HepG2 (cell line): ENCODE results near the gene LY6G5B. TPM values are rescaled to one million over a fixed set of nuclear protein-coding genes. Genes with fewer than 3 reads are reported as not detected.
A peak's percentile ranks its signal among the peaks of the same experiment; 100 is the strongest.

ENCODE experiments used
- ELF3 ChIP-seq: IDR thresholded peaks from 2 replicates; pipeline ENCODE4 v1.6.1; 2016; ENCODE audit warnings: missing genetic modification reagents, missing compliant biosample characterization
- FOSL2 ChIP-seq: sonication (generic); formaldehyde crosslinking; IDR thresholded peaks from 2 replicates; pipeline ENCODE4 v1.4.0; 2020; ENCODE audit warnings: missing genetic modification reagents
- GTF2F1 ChIP-seq: fragments of 150-350 bp; IDR thresholded peaks from 2 replicates; pipeline ENCODE4 v1.6.1; 2014; ENCODE audit warnings: low read length
- KDM1A ChIP-seq: IDR thresholded peaks from 2 replicates; pipeline ENCODE4 v1.6.1; 2016; ENCODE audit warnings: missing compliant biosample characterization
- NR2C2 ChIP-seq: sonication (generic); formaldehyde crosslinking; IDR thresholded peaks from 2 replicates; pipeline ENCODE4 v1.4.0; 2020; ENCODE audit warnings: missing genetic modification reagents, mild to moderate bottlenecking, moderate library complexity, borderline replicate concordance
- NRL ChIP-seq: sonication (generic); formaldehyde crosslinking; IDR thresholded peaks from 2 replicates; pipeline ENCODE4 v1.5.0; 2020; ENCODE audit warnings: missing genetic modification reagents, mild to moderate bottlenecking, moderate library complexity, borderline replicate concordance
- PHB2 ChIP-seq: fragments of 450-650 bp; IDR thresholded peaks from 2 replicates; pipeline ENCODE4 v1.6.1; 2018; ENCODE audit not compliant: partially characterized antibody
- RBM39 ChIP-seq: fragments of 200-400 bp; formaldehyde crosslinking; IDR thresholded peaks from one replicate; pipeline ENCODE4 v1.6.1; 2018; ENCODE audit warnings: antibody characterized with exemption, mild to moderate bottlenecking, low read depth, low read length; ENCODE audit not compliant: poor library complexity, severe bottlenecking
- REL ChIP-seq: sonication (generic); formaldehyde crosslinking; conservative IDR thresholded peaks from 2 replicates; pipeline ENCODE4 v1.8.0; 2022; ENCODE audit warnings: mild to moderate bottlenecking, missing genetic modification reagents, moderate library complexity
- SOX6 ChIP-seq, 2 experiments: fragments of 450-650 bp in 1 of 2; sonication (generic) in 1 of 2; formaldehyde crosslinking in 1 of 2; IDR thresholded peaks; 2 replicates each; pipeline versions ENCODE4 v1.4.0 to v1.6.1; 2017 to 2020; ENCODE audit warnings: antibody characterized with exemption in 1 of 2, mild to moderate bottlenecking in 1 of 2, missing genetic modification reagents in 1 of 2
- TEAD2 ChIP-seq: sonication (generic); formaldehyde crosslinking; IDR thresholded peaks from 2 replicates; pipeline ENCODE4 v1.9.0; 2021; ENCODE audit warnings: missing genetic modification reagents
- TOE1 ChIP-seq: sonication (generic); formaldehyde crosslinking; IDR thresholded peaks from 2 replicates; pipeline ENCODE4 v1.4.0; 2020; ENCODE audit warnings: mild to moderate bottlenecking, missing genetic modification reagents
- ZFP41 ChIP-seq: sonication (generic); formaldehyde crosslinking; IDR thresholded peaks from 2 replicates; pipeline ENCODE4 v1.4.0; 2020; ENCODE audit warnings: mild to moderate bottlenecking, missing genetic modification reagents, borderline replicate concordance
- ZNF296 ChIP-seq: sonication (generic); formaldehyde crosslinking; conservative IDR thresholded peaks from 2 replicates; pipeline ENCODE4 v1.5.0; 2020; ENCODE audit warnings: mild to moderate bottlenecking, missing genetic modification reagents
- ZNF644 ChIP-seq: IDR thresholded peaks from 2 replicates; pipeline ENCODE4 v1.6.1; 2016; ENCODE audit warnings: low read depth
- polyA plus RNA-seq, 8 experiments: library from polyadenylated mRNA; depleted of rRNA in 3 of 8; stranded (reverse) in 7 of 8; unstranded in 1 of 8; fragments of >200 nt; fragmentation: Illumina TruSeq in 4 of 8; extraction: Trizol in 4 of 8; gene quantifications; 2 replicates each; pipeline versions ENCODE4 v1.2.1 to v1.2.3, GENCODE V29; 2011 to 2016; ENCODE audit warnings: low read depth in 4 of 8, missing spikeins in 1 of 8, mixed read lengths in 1 of 8; ENCODE audit not compliant: insufficient read depth in 1 of 8
- total RNA-seq, 5 experiments: library from RNA; depleted of rRNA; stranded (reverse); fragments of >200 nt; fragmentation: Illumina TruSeq; extraction: Trizol; gene quantifications; 2 replicates each; pipeline ENCODE4 v1.2.3, GENCODE V29; 2016; ENCODE audit warnings: low read depth in 1 of 5
- TF ChIP-seq, protein P1 (sequence below): fragments of 450-650 bp; IDR thresholded peaks from 2 replicates; pipeline ENCODE4 v1.6.1; 2017; ENCODE audit warnings: mild to moderate bottlenecking
- TF ChIP-seq, protein P2 (sequence below): sonication (generic); formaldehyde crosslinking; IDR thresholded peaks from 2 replicates; pipeline ENCODE4 v1.4.0; 2020; ENCODE audit warnings: mild to moderate bottlenecking, missing genetic modification reagents
- TF ChIP-seq, protein P3 (sequence below): sonication (generic); formaldehyde crosslinking; conservative IDR thresholded peaks from 2 replicates; pipeline ENCODE4 v1.8.0; 2022; ENCODE audit warnings: low read depth, missing genetic modification reagents
- TF ChIP-seq, protein P4 (sequence below): sonication (generic); formaldehyde crosslinking; IDR thresholded peaks from 2 replicates; pipeline ENCODE4 v1.5.0; 2020; ENCODE audit warnings: missing genetic modification reagents
- TF ChIP-seq, protein P5 (sequence below): sonication (generic); formaldehyde crosslinking; IDR thresholded peaks from 2 replicates; pipeline ENCODE4 v1.4.0; 2020; ENCODE audit warnings: missing genetic modification reagents

LY6G5B gene
- total and polyA plus RNA-seq, 2 of the 13 experiments (the other 11 are each of a cell fraction or from before 2014, with no cell fraction given), result 7.8 to 15.7 TPM

DNA sequence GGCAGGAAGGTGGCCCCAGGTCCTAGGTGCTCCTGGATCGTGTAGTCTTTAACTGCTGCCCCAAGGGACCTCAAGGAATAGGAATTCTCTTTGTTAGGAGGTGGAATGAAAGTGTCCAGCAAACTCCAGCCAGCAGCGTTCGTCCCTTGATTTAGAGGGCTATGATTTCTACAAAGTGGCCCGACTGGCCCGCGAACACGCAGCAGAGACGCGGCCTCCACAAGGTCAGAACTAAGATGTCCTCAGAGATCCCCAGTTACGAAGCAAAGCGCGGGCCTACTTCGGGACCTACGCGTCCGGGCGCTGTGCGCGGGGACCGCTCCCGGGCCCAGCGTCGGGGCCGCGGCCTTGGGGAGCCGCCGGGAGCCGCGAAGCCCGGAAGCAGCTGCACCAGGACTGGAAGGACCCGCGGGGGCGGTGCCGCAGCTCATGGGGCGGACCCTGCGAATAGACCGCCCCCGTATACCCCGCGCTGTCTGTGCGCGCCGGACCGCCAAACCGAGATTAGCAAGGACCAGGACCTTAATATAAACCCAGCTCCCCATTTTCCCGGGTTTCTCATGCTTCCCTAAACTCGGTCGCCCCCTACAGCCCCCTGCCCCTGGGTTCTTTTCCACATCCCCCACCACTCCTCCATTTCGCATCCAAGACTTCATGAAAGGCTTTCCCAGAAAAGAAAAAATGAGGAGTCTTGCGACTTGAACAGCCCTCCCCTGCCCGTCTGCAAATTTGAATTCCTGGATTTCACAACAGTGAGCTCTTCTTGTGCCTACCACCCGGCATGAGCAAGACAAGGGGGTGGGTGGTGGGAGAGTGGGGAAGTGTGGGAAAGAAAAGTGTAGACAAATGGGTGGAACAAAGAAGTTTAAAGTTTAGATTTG lies 9.2 kb upstream of the LY6G5B start, which contains the start of gene C6orf47 (continued):
- TF ChIP-seq, protein P1, sequence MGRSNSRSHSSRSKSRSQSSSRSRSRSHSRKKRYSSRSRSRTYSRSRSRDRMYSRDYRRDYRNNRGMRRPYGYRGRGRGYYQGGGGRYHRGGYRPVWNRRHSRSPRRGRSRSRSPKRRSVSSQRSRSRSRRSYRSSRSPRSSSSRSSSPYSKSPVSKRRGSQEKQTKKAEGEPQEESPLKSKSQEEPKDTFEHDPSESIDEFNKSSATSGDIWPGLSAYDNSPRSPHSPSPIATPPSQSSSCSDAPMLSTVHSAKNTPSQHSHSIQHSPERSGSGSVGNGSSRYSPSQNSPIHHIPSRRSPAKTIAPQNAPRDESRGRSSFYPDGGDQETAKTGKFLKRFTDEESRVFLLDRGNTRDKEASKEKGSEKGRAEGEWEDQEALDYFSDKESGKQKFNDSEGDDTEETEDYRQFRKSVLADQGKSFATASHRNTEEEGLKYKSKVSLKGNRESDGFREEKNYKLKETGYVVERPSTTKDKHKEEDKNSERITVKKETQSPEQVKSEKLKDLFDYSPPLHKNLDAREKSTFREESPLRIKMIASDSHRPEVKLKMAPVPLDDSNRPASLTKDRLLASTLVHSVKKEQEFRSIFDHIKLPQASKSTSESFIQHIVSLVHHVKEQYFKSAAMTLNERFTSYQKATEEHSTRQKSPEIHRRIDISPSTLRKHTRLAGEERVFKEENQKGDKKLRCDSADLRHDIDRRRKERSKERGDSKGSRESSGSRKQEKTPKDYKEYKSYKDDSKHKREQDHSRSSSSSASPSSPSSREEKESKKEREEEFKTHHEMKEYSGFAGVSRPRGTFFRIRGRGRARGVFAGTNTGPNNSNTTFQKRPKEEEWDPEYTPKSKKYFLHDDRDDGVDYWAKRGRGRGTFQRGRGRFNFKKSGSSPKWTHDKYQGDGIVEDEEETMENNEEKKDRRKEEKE, result no peak
- TF ChIP-seq PHB2, result no peak
- TF ChIP-seq ZNF296 (CRISPR knock-in tag), result no peak
- peak; percentile 86 for TF ChIP-seq NRL (CRISPR knock-in tag)
- peak; percentile 76; the same call in 1 of the 2 replicates for TF ChIP-seq TEAD2
- TF ChIP-seq REL (CRISPR knock-in tag), result no peak
- peak; percentile 85 for TF ChIP-seq RBM39
- peak; percentile 28; the same call in 1 of the 2 replicates for TF ChIP-seq FOSL2
- TF ChIP-seq ZFP41 (CRISPR knock-in tag), result no peak
- no peak for TF ChIP-seq KDM1A (CRISPR knock-in tag)
- no peak for TF ChIP-seq SOX6 (IDR thresholded peaks at IDR 0.05)
- TF ChIP-seq SOX6 (CRISPR knock-in tag; IDR thresholded peaks at IDR 0.05), result no peak; the same call in 1 of the 2 replicates
- no peak for TF ChIP-seq TOE1 (CRISPR knock-in tag)
- no peak for TF ChIP-seq ZNF644 (CRISPR knock-in tag)
- TF ChIP-seq, protein P2, sequence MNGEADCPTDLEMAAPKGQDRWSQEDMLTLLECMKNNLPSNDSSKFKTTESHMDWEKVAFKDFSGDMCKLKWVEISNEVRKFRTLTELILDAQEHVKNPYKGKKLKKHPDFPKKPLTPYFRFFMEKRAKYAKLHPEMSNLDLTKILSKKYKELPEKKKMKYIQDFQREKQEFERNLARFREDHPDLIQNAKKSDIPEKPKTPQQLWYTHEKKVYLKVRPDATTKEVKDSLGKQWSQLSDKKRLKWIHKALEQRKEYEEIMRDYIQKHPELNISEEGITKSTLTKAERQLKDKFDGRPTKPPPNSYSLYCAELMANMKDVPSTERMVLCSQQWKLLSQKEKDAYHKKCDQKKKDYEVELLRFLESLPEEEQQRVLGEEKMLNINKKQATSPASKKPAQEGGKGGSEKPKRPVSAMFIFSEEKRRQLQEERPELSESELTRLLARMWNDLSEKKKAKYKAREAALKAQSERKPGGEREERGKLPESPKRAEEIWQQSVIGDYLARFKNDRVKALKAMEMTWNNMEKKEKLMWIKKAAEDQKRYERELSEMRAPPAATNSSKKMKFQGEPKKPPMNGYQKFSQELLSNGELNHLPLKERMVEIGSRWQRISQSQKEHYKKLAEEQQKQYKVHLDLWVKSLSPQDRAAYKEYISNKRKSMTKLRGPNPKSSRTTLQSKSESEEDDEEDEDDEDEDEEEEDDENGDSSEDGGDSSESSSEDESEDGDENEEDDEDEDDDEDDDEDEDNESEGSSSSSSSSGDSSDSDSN, result peak; percentile 99
- peak; percentile 79 for TF ChIP-seq NR2C2 (CRISPR knock-in tag)
- TF ChIP-seq, protein P3, sequence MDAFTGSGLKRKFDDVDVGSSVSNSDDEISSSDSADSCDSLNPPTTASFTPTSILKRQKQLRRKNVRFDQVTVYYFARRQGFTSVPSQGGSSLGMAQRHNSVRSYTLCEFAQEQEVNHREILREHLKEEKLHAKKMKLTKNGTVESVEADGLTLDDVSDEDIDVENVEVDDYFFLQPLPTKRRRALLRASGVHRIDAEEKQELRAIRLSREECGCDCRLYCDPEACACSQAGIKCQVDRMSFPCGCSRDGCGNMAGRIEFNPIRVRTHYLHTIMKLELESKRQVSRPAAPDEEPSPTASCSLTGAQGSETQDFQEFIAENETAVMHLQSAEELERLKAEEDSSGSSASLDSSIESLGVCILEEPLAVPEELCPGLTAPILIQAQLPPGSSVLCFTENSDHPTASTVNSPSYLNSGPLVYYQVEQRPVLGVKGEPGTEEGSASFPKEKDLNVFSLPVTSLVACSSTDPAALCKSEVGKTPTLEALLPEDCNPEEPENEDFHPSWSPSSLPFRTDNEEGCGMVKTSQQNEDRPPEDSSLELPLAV (CRISPR knock-in tag), result no peak
- TF ChIP-seq, protein P4, sequence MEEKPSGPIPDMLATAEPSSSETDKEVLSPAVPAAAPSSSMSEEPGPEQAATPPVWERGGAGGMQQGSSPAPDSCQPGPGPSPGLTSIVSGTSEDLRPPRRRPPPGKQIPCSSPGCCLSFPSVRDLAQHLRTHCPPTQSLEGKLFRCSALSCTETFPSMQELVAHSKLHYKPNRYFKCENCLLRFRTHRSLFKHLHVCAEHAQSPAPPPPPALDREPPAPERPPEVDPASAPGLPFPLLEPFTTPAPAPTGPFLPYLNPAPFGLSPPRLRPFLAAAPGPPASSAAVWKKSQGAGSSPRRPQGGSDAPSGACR, result peak; percentile 91
- TF ChIP-seq GTF2F1, result no peak
- peak; percentile 86 for TF ChIP-seq ELF3 (CRISPR knock-in tag)
- TF ChIP-seq, protein P5, sequence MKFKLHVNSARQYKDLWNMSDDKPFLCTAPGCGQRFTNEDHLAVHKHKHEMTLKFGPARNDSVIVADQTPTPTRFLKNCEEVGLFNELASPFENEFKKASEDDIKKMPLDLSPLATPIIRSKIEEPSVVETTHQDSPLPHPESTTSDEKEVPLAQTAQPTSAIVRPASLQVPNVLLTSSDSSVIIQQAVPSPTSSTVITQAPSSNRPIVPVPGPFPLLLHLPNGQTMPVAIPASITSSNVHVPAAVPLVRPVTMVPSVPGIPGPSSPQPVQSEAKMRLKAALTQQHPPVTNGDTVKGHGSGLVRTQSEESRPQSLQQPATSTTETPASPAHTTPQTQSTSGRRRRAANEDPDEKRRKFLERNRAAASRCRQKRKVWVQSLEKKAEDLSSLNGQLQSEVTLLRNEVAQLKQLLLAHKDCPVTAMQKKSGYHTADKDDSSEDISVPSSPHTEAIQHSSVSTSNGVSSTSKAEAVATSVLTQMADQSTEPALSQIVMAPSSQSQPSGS, result peak; percentile 54; the same call in 1 of the 2 replicates
